H9 (cell line): Measurements from ENCODE around the gene CEBPE. TPM values are rescaled to one million over a fixed set of nuclear protein-coding genes. Genes with fewer than 3 reads are reported as not detected.

Experiments
- DNase-seq: peaks from one replicate; pipeline ENCODE4 v3.0.0-alpha.2; 2017
- H2AFZ ChIP-seq: one replicate; pipeline ENCODE4 v1.6.1; 2013; ENCODE audit warnings: mild to moderate bottlenecking, low read length, control low read depth, moderate library complexity
- H2AK5ac ChIP-seq: 2 replicates; pipeline ENCODE4 v1.6.1; 2013; ENCODE audit warnings: low read length, control low read depth, mixed read lengths; ENCODE audit not compliant: insufficient read length
- H2BK120ac ChIP-seq: one replicate; pipeline ENCODE4 v1.6.1; 2013; ENCODE audit warnings: low read depth, mild to moderate bottlenecking, low read length, control low read depth, inconsistent platforms; ENCODE audit not compliant: poor library complexity, severe bottlenecking
- H2BK12ac ChIP-seq: 2 replicates; pipeline ENCODE4 v1.6.1; 2013; ENCODE audit warnings: low read length, control low read depth, mixed read lengths, low read depth; ENCODE audit not compliant: insufficient read length
- H2BK15ac ChIP-seq: 2 replicates; pipeline ENCODE4 v1.6.1; 2013; ENCODE audit warnings: low read depth, low read length, control low read depth
- H2BK20ac ChIP-seq: one replicate; pipeline ENCODE4 v1.6.1; 2013; ENCODE audit warnings: low read depth, mild to moderate bottlenecking, low read length, control low read depth, inconsistent platforms; ENCODE audit not compliant: poor library complexity, severe bottlenecking
- H2BK5ac ChIP-seq: 2 replicates; pipeline ENCODE4 v1.6.1; 2013; ENCODE audit warnings: low read length, control low read depth, mixed read lengths; ENCODE audit not compliant: insufficient read length
- H3K14ac ChIP-seq: 2 replicates; pipeline ENCODE4 v1.6.1; 2013; ENCODE audit warnings: low read length, control low read depth; ENCODE audit not compliant: insufficient read depth
- H3K18ac ChIP-seq: 2 replicates; pipeline ENCODE4 v1.6.1; 2013; ENCODE audit warnings: low read depth, mild to moderate bottlenecking, mixed read lengths, low read length, control low read depth; ENCODE audit not compliant: insufficient read length
- H3K23ac ChIP-seq: 2 replicates; pipeline ENCODE4 v1.6.1; 2013; ENCODE audit warnings: low read length, control low read depth, mixed read lengths, low read depth; ENCODE audit not compliant: insufficient read length
- H3K23me2 ChIP-seq: 2 replicates; pipeline ENCODE4 v1.6.1; 2013; ENCODE audit warnings: low read depth, mild to moderate bottlenecking, mixed read lengths, low read length, control low read depth; ENCODE audit not compliant: insufficient read length, poor library complexity, severe bottlenecking
- H3K27ac ChIP-seq: 2 replicates; pipeline ENCODE4 v1.5.1; 2013; ENCODE audit warnings: low read length, control low read depth, mixed read lengths, low read depth; ENCODE audit not compliant: insufficient read length
- H3K27me3 ChIP-seq: 2 replicates; pipeline ENCODE4 v1.6.1; 2013; ENCODE audit warnings: low read length, control low read depth, inconsistent platforms; ENCODE audit not compliant: insufficient read depth
- H3K4ac ChIP-seq: 2 replicates; pipeline ENCODE4 v1.6.1; 2013; ENCODE audit warnings: low read depth, mild to moderate bottlenecking, control low read depth, inconsistent platforms, low read length, moderate library complexity
- H3K4me1 ChIP-seq: 2 replicates; pipeline ENCODE4 v1.6.1; 2013; ENCODE audit warnings: low read length, control low read depth, inconsistent platforms; ENCODE audit not compliant: insufficient read depth
- H3K4me2 ChIP-seq: 2 replicates; pipeline ENCODE4 v1.6.1; 2013; ENCODE audit warnings: low read length, control low read depth, mixed read lengths; ENCODE audit not compliant: insufficient read length, insufficient read depth
- H3K56ac ChIP-seq: 2 replicates; pipeline ENCODE4 v1.6.1; 2013; ENCODE audit warnings: low read depth, mild to moderate bottlenecking, mixed read lengths, low read length, control low read depth; ENCODE audit not compliant: insufficient read length
- H3K79me1 ChIP-seq: 2 replicates; pipeline ENCODE4 v1.6.1; 2013; ENCODE audit warnings: low read depth, mild to moderate bottlenecking, moderate library complexity, low read length, control low read depth, inconsistent platforms; ENCODE audit not compliant: insufficient read depth, poor library complexity, severe bottlenecking
- H3K79me2 ChIP-seq: 2 replicates; pipeline ENCODE4 v1.6.1; 2013; ENCODE audit warnings: low read length, control low read depth, inconsistent platforms; ENCODE audit not compliant: insufficient read depth
- H3K9ac ChIP-seq: 2 replicates; pipeline ENCODE4 v1.6.1; 2013; ENCODE audit warnings: low read length, control low read depth, mixed read lengths; ENCODE audit not compliant: insufficient read length; ENCODE audit errors: extremely low read depth
- H3K9me3 ChIP-seq: one replicate; pipeline ENCODE4 v1.6.1; 2013; ENCODE audit warnings: low read depth, low read length, inconsistent platforms; ENCODE audit not compliant: control insufficient read depth
- H3T11ph ChIP-seq: one replicate; pipeline ENCODE4 v1.6.1; 2013; ENCODE audit warnings: mild to moderate bottlenecking, low read length, control low read depth, inconsistent platforms
- H4K20me1 ChIP-seq: one replicate; pipeline ENCODE4 v1.6.1; 2013; ENCODE audit not compliant: control insufficient read depth, insufficient read length, insufficient read depth
- H4K5ac ChIP-seq: 2 replicates; pipeline ENCODE4 v1.6.1; 2013; ENCODE audit warnings: low read depth, mild to moderate bottlenecking, mixed read lengths, low read length, control low read depth; ENCODE audit not compliant: insufficient read length
- H4K8ac ChIP-seq: replicated peaks from 2 replicates; pipeline ENCODE4 v1.6.1; 2013; ENCODE audit warnings: low read length, control low read depth, mixed read lengths, low read depth; ENCODE audit not compliant: insufficient read length
- H4K91ac ChIP-seq: 2 replicates; pipeline ENCODE4 v1.6.1; 2013; ENCODE audit warnings: low read depth, mild to moderate bottlenecking, moderate library complexity, mixed read lengths, low read length, control low read depth; ENCODE audit not compliant: insufficient read length
- H3K27ac Mint-ChIP-seq, 3 experiments: 2 replicates in 2 of 3; 3 replicates in 1 of 3; pipeline ENCODE4 v1.8.0; 2020 to 2021; ENCODE audit warnings: mixed read lengths in 3 of 3, mild to moderate bottlenecking in 1 of 3, moderate library complexity in 1 of 3
- H3K27me3 Mint-ChIP-seq: 2 replicates; pipeline ENCODE4 v1.8.0; 2021; ENCODE audit warnings: low read depth, mild to moderate bottlenecking, moderate library complexity, mixed read lengths
- H3K36me3 Mint-ChIP-seq, 3 experiments: 2 replicates in 2 of 3; 3 replicates in 1 of 3; pipeline ENCODE4 v1.8.0; 2020 to 2021; ENCODE audit warnings: low read depth in 3 of 3, mixed read lengths in 3 of 3; ENCODE audit not compliant: insufficient read depth in 1 of 3
- H3K4me1 Mint-ChIP-seq, 2 experiments: 2 replicates each; pipeline ENCODE4 v1.8.0; 2020; ENCODE audit warnings: mixed read lengths in 2 of 2
- H3K4me3 Mint-ChIP-seq, 2 experiments: 2 replicates in 1 of 2; 3 replicates in 1 of 2; pipeline ENCODE4 v1.8.0; 2020 to 2021; ENCODE audit warnings: mild to moderate bottlenecking in 2 of 2, mixed read lengths in 2 of 2, moderate library complexity in 1 of 2
- H3K9me3 Mint-ChIP-seq, 2 experiments: 2 replicates in 1 of 2; 3 replicates in 1 of 2; pipeline ENCODE4 v1.8.0; 2020; ENCODE audit warnings: mild to moderate bottlenecking in 2 of 2, mixed read lengths in 2 of 2, moderate library complexity in 1 of 2
- CTCF ChIP-seq: fragments of 200-600 bp; sonication (generic); conservative IDR thresholded peaks from 3 replicates; pipeline ENCODE4 v1.8.0; 2021; ENCODE audit warnings: antibody characterized with exemption, mild to moderate bottlenecking
- WGBS: extraction: QIAGEN DNeasy Blood & Tissue Kit; methylation state at CpG from one replicate; pipeline ENCODE4 v1.1.7; 2013; ENCODE audit warnings: missing lambda C conversion rate, low lambda C conversion rate, mixed read lengths; ENCODE audit not compliant: insufficient read length; ENCODE audit errors: extremely low coverage; 5-methylcytosine and 5-hydroxymethylcytosine counted together
- total RNA-seq: library from RNA; stranded (reverse); gene quantifications from 2 replicates; pipeline ENCODE4 v1.2.1, GENCODE V29; 2021

The CEBPE gene
- total RNA-seq, 1 experiment from 2014 or later, result not detected

GRCh38 chr14:23162800-23163199, 43.7 kb upstream of the CEBPE start:
- H3K4me3 Mint-ChIP-seq, result peak overlapping the region in 1 of 2 experiments; percentile 27; a peak in 1 of 5 replicates
- Histone ChIP-seq H2AFZ (no peak overlapping the region), H3K14ac (no peak overlapping the region), H3K79me1 (no peaks in the 10 kb centered on the region), H3K4me2 (no peak overlapping the region), H3K23ac (no peak overlapping the region), H4K20me1 (no peaks in the 10 kb centered on the region), H2BK120ac (no peak overlapping the region), H2BK15ac (no peak overlapping the region), H2BK5ac (no peak overlapping the region), H3K27me3 (no peaks in the 10 kb centered on the region), H3T11ph (no peak overlapping the region), H2BK20ac (no peak overlapping the region), H4K91ac (no peak overlapping the region), H3K4me1 (peaks cover 19% of the 10 kb centered on the region; the same call in 1 of the 2 replicates), H3K56ac (no peak overlapping the region), H3K79me2 (no peaks in the 10 kb centered on the region), H3K27ac (no peak overlapping the region), H3K9me3 (no peaks in the 10 kb centered on the region), H4K8ac (no peak overlapping the region), H2AK5ac (no peak overlapping the region), H3K4ac (no peak overlapping the region), H2BK12ac (no peak overlapping the region), H3K9ac (no peak overlapping the region), H3K18ac (no peak overlapping the region), H4K5ac (no peak overlapping the region), H3K23me2 (peaks cover 4% of the 10 kb centered on the region)
- peak overlapping the region; percentile 49 to 53 (median 53); a peak in 5 of 7 replicates for H3K27ac Mint-ChIP-seq
- no peak for DNase-seq
- H3K27me3 Mint-ChIP-seq, result no peaks in the 10 kb centered on the region
- WGBS, result no CpG with 5 or more reads among the region's 4 CpGs
- no peak for TF ChIP-seq CTCF
- no peaks in the 10 kb centered on the region for H3K9me3 Mint-ChIP-seq
- peaks cover 43 to 49% of the 10 kb centered on the region in 2 experiments for H3K4me1 Mint-ChIP-seq
- H3K36me3 Mint-ChIP-seq, result peaks cover 48 to 59% (median 58%) of the 10 kb centered on the region in 3 experiments
